IPS-18c (cell line): ENCODE data around the gene S100Z.
"Not testable (repeated sequence)": the region's sequence is repeated elsewhere in the genome, so short reads cannot be mapped to it uniquely, and the experiment has no call there.

ENCODE experiments used
- H3K4me3 ChIP-seq: 2 replicates; pipeline ENCODE4 v1.7.0; 2013; ENCODE audit warnings: low read depth, mild to moderate bottlenecking, low read length, moderate library complexity; ENCODE audit not compliant: insufficient read depth
- H3K9me3 ChIP-seq: one replicate; pipeline ENCODE4 v1.6.1; 2013; ENCODE audit warnings: mild to moderate bottlenecking, low read length, moderate library complexity; ENCODE audit not compliant: control insufficient read depth, insufficient read depth

The S100Z gene

GRCh38 chr5:76819851-76820525 lies 29.8 kb upstream of the S100Z start:
- no peaks in the 10 kb centered on the region for H3K9me3 ChIP-seq

GRCh38 chr5:76820526-76820890 lies 29.3 kb upstream of the S100Z start:
- H3K4me3 ChIP-seq: peak overlapping the region; percentile 89; the same call in 1 of the 2 replicates
- no peaks in the 10 kb centered on the region for H3K9me3 ChIP-seq

More at GRCh38 chr5:76819851-76820525, 29.8 kb upstream of the S100Z start:
- H3K4me3 ChIP-seq: peak overlapping the region; percentile 89

- H3K4me3 ChIP-seq: peak overlapping the region; percentile 16; the same call in 1 of the 2 replicates
- no peaks in the 10 kb centered on the region for H3K9me3 ChIP-seq
Observed at GRCh38 chr5:76821136-76821535, 28.7 kb upstream of the S100Z start.

DNA sequence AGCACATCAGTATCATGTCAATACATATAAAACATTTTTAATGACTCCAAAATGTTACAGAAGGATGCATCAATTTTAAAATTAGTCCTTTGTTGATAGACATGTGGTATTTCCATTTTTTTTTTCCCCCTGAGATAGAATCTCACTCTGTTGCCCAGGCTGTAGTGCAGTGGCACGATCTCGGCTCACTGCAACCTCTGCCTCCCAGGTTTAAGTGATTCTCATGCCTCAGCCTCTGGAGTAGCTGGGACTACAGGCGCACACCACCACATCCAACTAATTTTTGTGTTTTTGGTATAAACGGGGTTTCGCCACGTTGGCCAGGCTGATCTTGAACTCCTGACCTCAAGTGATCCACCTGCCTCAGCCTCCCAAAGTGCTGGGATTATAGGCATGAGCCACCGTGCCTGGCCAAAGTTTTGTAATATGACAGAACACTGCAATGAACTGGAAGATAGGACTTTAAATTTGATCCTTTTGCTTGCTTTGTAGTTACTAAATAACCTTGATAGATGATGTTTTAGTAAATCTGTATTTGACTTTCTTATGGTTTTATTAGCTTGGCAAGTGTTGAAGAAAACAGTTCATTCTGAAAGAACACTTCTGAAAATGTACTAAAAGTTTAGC lies 27.6 kb upstream of the S100Z start:
- H3K4me3 ChIP-seq, H3K9me3 ChIP-seq: not testable (repeated sequence)

- not testable (repeated sequence) for H3K9me3 ChIP-seq
Observed at GRCh38 chr5:76826416-76826815, 23.4 kb upstream of the S100Z start.

GRCh38 chr5:76831110-76831452 lies 18.7 kb upstream of the S100Z start:
- Histone ChIP-seq H3K9me3 (no peaks in the 10 kb centered on the region), H3K4me3 (no peak overlapping the region)

More at GRCh38 chr5:76826416-76826815, 23.4 kb upstream of the S100Z start:
- not testable (repeated sequence) for H3K4me3 ChIP-seq

DNA sequence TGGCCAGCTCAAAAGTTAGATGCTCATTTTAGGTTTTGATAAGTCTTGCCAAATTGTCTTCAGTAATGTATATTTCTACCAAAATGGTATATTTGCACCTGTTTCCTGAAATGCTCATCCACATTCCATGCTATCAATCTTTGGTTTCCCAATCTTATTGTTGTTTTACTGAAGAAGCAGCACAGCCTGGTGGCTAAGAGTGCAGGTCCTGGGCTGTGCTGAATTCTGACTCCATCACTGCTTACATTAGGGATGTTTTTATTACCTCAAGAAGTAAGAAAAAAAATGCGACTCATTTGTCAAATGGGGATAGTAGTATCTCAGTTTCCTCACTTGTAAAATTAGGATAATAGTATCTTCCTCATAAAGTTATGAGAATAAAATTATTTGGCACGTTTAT lies 13.6 kb upstream of the S100Z start:
- Histone ChIP-seq H3K9me3 (no peaks in the 10 kb centered on the region), H3K4me3 (no peak overlapping the region)

- H3K4me3 ChIP-seq: no peak overlapping the region
Observed at GRCh38 chr5:76836585-76836984, 13.2 kb upstream of the S100Z start.

GRCh38 chr5:76838481-76839261 lies 11.1 kb upstream of the S100Z start:
- H3K9me3 ChIP-seq: no peaks in the 10 kb centered on the region
- no peak overlapping the region for H3K4me3 ChIP-seq

More at GRCh38 chr5:76836585-76836984, 13.2 kb upstream of the S100Z start:
- no peaks in the 10 kb centered on the region for H3K9me3 ChIP-seq

GRCh38 chr5:76841361-76841760 lies 8.5 kb upstream of the S100Z start:
- Histone ChIP-seq H3K9me3 (no peaks in the 10 kb centered on the region), H3K4me3 (no peak overlapping the region)

- H3K4me3 ChIP-seq: no peak overlapping the region
- no peaks in the 10 kb centered on the region for H3K9me3 ChIP-seq
Observed at GRCh38 chr5:76845890-76846289, 3.9 kb upstream of the S100Z start.

DNA sequence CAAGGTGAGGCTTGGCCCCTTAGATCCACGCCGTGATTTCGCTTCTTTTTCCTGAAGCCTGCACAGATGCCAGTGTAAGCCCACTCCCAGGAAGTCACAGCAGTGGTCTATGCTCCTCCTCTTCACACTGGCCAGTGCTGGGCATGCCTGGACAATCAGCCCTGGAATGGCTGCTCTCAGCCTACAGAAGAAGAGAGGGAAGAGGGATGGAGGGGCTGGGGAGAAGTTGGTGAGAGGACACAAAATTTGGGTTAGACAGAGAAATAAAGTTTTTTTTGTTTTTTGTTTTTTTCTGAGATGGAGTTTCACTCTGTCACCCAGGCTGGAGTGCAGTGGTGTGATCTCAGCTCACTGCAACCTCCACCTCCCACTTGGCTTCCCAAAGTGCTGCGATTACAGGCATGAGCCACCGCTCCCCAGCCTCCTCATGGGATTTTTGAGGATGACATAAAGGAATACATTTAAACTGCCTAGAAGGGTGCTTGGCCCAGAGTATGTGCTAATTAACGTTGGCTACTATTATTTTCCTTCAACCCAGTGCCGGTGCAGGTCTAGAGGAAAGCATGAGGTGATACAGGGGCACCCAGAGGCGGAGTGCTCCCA lies 830 bp downstream of the S100Z start:
- no peak overlapping the region for H3K4me3 ChIP-seq
- no peaks in the 10 kb centered on the region for H3K9me3 ChIP-seq

GRCh38 chr5:76851728-76852369 lies 2.0 kb downstream of the S100Z start:
- H3K4me3 ChIP-seq: no peak overlapping the region
- no peaks in the 10 kb centered on the region for H3K9me3 ChIP-seq

DNA sequence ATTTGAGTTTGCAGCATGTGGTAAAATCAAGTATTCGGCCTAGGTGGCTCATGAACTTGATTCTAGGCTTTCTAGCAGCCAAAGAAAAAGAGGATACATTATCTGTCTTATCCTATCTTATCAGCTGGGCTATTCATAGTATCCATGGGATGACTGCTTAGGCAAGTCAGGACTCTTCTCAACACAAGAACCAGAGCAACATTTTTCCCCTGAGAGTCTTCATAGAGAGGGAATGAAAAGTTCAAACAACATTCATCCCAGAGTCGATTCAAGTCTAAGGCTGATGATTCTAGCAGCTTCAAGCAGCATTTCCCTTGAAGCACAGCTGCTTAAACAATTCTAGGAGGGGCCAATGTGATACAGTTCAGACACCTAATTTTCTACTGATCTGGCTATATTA lies 3.0 kb downstream of the S100Z start:
- no peaks in the 10 kb centered on the region for H3K9me3 ChIP-seq
- no peak overlapping the region for H3K4me3 ChIP-seq

DNA sequence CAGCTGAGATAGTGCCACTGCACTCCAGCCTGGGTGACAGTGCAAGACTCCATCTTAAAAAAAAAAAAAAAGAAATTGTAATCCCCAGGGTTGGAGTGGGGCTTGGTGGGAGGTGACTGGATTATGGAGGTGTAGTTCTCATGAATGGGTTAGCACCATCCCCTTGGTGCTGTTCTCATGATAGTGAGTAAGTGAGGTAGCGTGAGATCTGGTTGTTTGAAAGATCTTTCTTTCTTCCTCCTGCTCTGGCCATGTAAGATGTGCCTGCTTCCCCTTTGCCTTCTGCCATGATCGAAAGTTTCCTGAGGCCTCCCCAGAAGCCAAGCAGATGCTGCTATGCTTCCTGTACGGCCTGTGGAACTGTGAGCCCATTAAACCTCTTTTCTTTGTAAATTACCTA lies 3.9 kb downstream of the S100Z start:
- H3K4me3 ChIP-seq, H3K9me3 ChIP-seq: not testable (repeated sequence)

- Histone ChIP-seq H3K4me3 (peak overlapping the region; percentile 28; the same call in 1 of the 2 replicates), H3K9me3 (no peaks in the 10 kb centered on the region)
Observed at GRCh38 chr5:76854644-76855043, 4.8 kb downstream of the S100Z start.

DNA sequence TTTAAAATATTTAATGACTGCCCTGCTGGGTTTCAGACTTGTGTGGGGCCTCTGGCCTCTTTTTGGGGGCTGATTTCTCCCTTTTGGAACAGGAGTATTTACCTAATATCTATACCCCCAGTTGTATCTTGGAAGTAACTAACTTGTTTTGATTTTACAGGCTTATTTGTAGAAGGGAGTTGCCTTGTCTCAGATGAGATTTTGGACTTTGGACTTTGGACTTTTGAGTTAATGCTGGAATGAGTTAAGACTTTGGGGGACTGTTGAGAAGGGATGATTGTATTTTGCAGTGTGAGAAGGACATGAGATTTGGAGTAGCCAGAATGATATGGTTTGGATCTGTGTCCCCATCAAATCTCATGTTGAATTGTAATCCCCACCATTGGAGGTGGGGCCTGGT lies 5.7 kb downstream of the S100Z start:
- H3K9me3 ChIP-seq, H3K4me3 ChIP-seq: not testable (repeated sequence)
